Hepatocyte (in vitro differentiated cells): ENCODE data around the gene MGMT. TPM values are rescaled to one million over a fixed set of nuclear protein-coding genes. Genes with fewer than 3 reads are reported as not detected.

Source experiments
- DNase-seq: peaks from one replicate; pipeline ENCODE4 v3.0.0-alpha.2; 2016; ENCODE audit warnings: low spot score
- H2AFZ ChIP-seq: fragments of 200-600 bp; sonication (generic); 2 replicates; pipeline ENCODE4 v1.6.0; 2016; ENCODE audit warnings: antibody characterized with exemption, mild to moderate bottlenecking
- H3K27ac ChIP-seq: fragments of 200-600 bp; sonication (generic); 2 replicates; pipeline ENCODE4 v1.5.1; 2016; ENCODE audit warnings: mild to moderate bottlenecking
- H3K27me3 ChIP-seq: fragments of 200-600 bp; sonication (generic); 2 replicates; pipeline ENCODE4 v1.6.1; 2016
- H3K36me3 ChIP-seq: fragments of 200-600 bp; sonication (generic); replicated peaks from 2 replicates; pipeline ENCODE4 v1.5.1; 2016; ENCODE audit warnings: low read depth; ENCODE audit not compliant: insufficient read depth
- H3K4me1 ChIP-seq: fragments of 200-600 bp; sonication (generic); 2 replicates; pipeline ENCODE4 v1.5.1; 2016; ENCODE audit warnings: mild to moderate bottlenecking, moderate library complexity; ENCODE audit not compliant: insufficient read depth
- H3K4me2 ChIP-seq: fragments of 200-600 bp; sonication (generic); 2 replicates; pipeline ENCODE4 v1.6.0; 2016
- H3K4me3 ChIP-seq: fragments of 200-600 bp; sonication (generic); 2 replicates; pipeline ENCODE4 v1.5.1; 2016; ENCODE audit warnings: mild to moderate bottlenecking
- H3K79me2 ChIP-seq: fragments of 200-600 bp; sonication (generic); 2 replicates; pipeline ENCODE4 v1.6.0; 2017; ENCODE audit warnings: mild to moderate bottlenecking
- H3K9me2 ChIP-seq: fragments of 200-600 bp; sonication (generic); replicated peaks from 2 replicates; pipeline ENCODE4 v1.6.0; 2017; ENCODE audit warnings: mild to moderate bottlenecking; ENCODE audit not compliant: insufficient read depth
- H3K9me3 ChIP-seq: fragments of 200-600 bp; sonication (generic); 2 replicates; pipeline ENCODE4 v1.5.1; 2016; ENCODE audit warnings: low read depth, mild to moderate bottlenecking
- H4K20me1 ChIP-seq: fragments of 200-600 bp; sonication (generic); 2 replicates; pipeline ENCODE4 v1.6.0; 2016; ENCODE audit warnings: mild to moderate bottlenecking; ENCODE audit not compliant: insufficient read depth, poor library complexity, severe bottlenecking
- EZH2 ChIP-seq: fragments of 200-600 bp; sonication (generic); IDR thresholded peaks from 2 replicates; pipeline ENCODE4 v1.6.1; 2016; ENCODE audit warnings: antibody characterized with exemption, mild to moderate bottlenecking, borderline replicate concordance
- EZH2phosphoT487 ChIP-seq: fragments of 200-600 bp; sonication (generic); IDR thresholded peaks from one replicate; pipeline ENCODE4 v1.6.1; 2018; ENCODE audit warnings: antibody characterized with exemption, mild to moderate bottlenecking, low read depth, moderate library complexity; ENCODE audit not compliant: unreplicated experiment, severe bottlenecking
- WGBS: methylation state at CpG from one replicate; pipeline ENCODE4 v1.1.6; 2016; ENCODE audit warnings: low lambda C conversion rate; ENCODE audit errors: missing lambda C conversion rate; 5-methylcytosine and 5-hydroxymethylcytosine counted together
- polyA plus RNA-seq: library from polyadenylated mRNA; unstranded; fragments of >200 nt; fragmentation: Nextera tagmentation; extraction: Ambion mirVana; gene quantifications from 2 replicates; pipeline ENCODE4 v1.2.1, GENCODE V29; 2016
- total RNA-seq: library from RNA; depleted of rRNA; stranded (reverse); fragments of >200 nt; gene quantifications from 2 replicates; pipeline ENCODE4 v1.2.3, GENCODE V29; 2014
- TF ChIP-seq, protein P1 (sequence below): fragments of 200-600 bp; sonication (generic); IDR thresholded peaks from 2 replicates; pipeline ENCODE4 v1.5.1; 2016; ENCODE audit warnings: antibody characterized with exemption, mild to moderate bottlenecking; ENCODE audit not compliant: poor library complexity

The MGMT gene
- total and polyA plus RNA-seq, 2 experiments from 2014 or later = 41.5 to 41.9 TPM

DNA sequence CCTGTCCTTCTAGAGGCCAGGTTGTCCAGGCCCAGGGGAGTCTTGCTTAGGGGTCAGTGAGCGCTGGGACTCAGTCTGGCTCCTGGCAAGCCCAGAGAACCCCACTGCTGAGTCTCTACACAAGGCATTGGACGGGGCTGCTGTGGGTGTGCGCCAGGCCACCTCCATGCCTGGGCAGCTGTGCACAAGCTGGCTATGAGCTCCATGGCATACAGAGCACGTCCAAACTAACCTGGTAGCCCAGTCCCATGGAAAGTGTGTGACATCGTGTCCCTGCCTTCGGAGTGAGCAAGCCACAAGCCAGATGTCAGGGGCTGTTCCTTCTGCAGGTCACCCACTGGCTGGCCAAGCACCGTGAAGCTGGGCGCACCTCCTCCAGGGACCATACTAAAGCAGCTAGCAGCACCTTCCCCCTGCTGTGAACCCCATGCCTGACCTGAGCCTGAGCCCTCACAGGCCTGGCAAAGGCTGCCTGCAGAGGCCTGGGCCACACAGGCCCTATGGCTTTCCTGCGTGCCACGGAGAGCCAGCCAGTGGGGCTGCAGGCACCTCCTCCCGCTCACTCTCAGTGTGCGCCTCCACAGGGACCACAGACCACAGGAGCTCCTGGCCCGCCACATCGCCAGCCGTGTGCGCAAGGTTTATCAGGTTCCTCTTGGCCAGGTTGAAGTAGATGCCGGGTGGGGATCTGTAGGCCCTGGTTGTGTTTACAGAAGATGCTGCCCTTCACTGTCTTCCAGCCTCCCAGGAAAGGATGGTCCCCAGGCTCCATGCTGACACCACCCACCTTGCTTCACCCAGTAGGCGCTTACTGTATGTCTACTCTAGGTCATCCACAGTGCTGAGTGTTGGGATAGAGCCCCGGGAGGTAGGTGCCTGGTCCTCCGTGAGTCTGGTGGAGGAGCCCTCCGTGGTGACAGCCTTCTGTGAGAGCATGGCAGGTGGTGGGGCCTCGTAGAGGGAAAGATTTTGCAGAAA, 277.4 kb downstream of the MGMT start:
- Histone ChIP-seq H3K9me2 (no peaks in the 10 kb centered on the region), H3K4me2 (no peak overlapping the region), H3K36me3 (no peaks in the 10 kb centered on the region), H3K79me2 (no peaks in the 10 kb centered on the region), H4K20me1 (no peaks in the 10 kb centered on the region), H3K4me3 (no peak overlapping the region), H3K9me3 (peaks cover 9% of the 10 kb centered on the region), H3K27me3 (no peaks in the 10 kb centered on the region), H3K27ac (no peak overlapping the region), H2AFZ (no peak overlapping the region), H3K4me1 (no peaks in the 10 kb centered on the region)
- WGBS = 96% methylated on average over 22 of the region's 22 CpGs
- TF ChIP-seq EZH2phosphoT487 = no peak
- TF ChIP-seq, protein P1, sequence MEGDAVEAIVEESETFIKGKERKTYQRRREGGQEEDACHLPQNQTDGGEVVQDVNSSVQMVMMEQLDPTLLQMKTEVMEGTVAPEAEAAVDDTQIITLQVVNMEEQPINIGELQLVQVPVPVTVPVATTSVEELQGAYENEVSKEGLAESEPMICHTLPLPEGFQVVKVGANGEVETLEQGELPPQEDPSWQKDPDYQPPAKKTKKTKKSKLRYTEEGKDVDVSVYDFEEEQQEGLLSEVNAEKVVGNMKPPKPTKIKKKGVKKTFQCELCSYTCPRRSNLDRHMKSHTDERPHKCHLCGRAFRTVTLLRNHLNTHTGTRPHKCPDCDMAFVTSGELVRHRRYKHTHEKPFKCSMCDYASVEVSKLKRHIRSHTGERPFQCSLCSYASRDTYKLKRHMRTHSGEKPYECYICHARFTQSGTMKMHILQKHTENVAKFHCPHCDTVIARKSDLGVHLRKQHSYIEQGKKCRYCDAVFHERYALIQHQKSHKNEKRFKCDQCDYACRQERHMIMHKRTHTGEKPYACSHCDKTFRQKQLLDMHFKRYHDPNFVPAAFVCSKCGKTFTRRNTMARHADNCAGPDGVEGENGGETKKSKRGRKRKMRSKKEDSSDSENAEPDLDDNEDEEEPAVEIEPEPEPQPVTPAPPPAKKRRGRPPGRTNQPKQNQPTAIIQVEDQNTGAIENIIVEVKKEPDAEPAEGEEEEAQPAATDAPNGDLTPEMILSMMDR = no peak
- TF ChIP-seq EZH2 = no peak
- no peak for DNase-seq

DNA sequence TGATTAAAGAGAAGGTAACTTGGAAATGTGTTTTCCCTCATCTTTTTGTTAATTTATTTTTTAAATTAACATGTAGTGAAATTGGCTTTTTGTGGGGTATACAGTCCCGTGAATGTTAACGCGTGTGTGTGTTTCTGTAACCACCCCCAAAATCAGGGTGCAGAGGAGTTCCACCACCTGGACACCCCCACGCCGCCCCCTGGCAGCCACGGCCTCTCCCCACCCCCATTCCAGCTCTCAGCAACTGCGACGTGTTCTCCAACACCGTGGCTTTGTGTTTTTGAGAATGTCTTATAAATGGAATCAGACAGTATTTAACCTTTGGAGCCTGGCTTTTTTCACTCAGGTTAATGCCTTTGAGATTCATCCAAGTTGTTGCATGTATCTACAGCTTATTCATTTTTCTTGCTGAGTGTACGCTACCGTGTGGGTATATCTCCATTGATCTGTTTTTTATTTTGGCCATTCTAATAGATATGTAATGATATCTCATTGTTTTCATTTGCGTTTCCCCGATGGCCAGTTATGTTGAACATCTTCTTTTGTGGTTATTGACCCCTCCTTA, 278.2 kb downstream of the MGMT start:
- H3K27me3 ChIP-seq = no peaks in the 10 kb centered on the region
- H3K4me2 ChIP-seq = no peak overlapping the region
- H4K20me1 ChIP-seq = no peaks in the 10 kb centered on the region
- no peaks in the 10 kb centered on the region for H3K36me3 ChIP-seq
- H3K4me1 ChIP-seq = no peaks in the 10 kb centered on the region
- peaks cover 9% of the 10 kb centered on the region for H3K9me3 ChIP-seq
- no peaks in the 10 kb centered on the region for H3K79me2 ChIP-seq
- H3K27ac ChIP-seq = no peak overlapping the region
- H3K9me2 ChIP-seq = no peaks in the 10 kb centered on the region
- H2AFZ ChIP-seq = no peak overlapping the region
- no peak for DNase-seq
- no peak overlapping the region for H3K4me3 ChIP-seq
- WGBS = 97% methylated on average over 13 of the region's 13 CpGs
- no peak for TF ChIP-seq EZH2phosphoT487
- TF ChIP-seq EZH2 = no peak
- TF ChIP-seq, protein P1 = no peak

DNA sequence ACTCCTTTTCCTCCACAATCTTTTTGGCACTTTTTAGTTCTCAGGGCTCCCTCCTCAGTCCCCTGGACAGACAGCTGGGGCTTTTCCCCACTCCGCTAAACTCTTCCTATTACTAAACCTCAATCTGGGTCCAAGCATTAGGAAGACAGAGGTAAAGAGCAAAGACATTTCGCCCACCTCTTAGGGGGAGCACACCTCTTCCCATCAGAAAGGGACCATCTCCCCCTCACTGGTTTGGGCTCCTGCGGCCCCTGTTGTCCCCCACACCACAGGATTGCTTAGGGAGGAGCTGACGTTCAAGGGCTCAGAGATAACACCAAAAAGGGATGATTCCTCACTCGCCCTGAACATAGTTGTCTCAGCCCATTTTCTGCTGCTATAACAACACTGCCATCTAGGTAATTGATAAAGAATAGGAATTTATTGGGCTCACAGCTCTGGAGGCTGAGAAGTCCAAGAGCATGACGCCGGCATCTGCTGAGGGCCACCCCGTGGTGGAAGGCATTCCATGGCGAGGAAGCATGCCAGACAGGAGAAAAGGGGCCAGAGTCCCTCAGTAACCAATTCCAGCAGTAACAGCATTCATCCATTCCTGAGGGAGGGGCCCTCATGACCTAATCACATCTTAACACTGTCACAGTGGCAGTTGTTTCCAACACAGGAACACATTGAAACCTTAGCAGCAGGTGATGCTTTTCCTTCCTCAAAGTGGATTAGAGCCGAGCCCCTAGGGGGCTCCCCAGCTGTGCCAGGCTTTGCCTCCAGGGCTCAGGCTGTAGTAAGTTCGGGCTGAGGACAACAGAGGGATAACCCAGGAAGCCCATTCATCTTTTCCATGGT, 287.4 kb downstream of the MGMT start:
- WGBS = 86% methylated on average over 11 of the region's 11 CpGs
- no peaks in the 10 kb centered on the region for H3K9me2 ChIP-seq
- H3K79me2 ChIP-seq = no peaks in the 10 kb centered on the region
- H3K36me3 ChIP-seq = no peaks in the 10 kb centered on the region
- no peaks in the 10 kb centered on the region for H3K9me3 ChIP-seq
- TF ChIP-seq EZH2 (no peak), EZH2phosphoT487 (no peak)
- TF ChIP-seq, protein P1 = no peak
- DNase-seq = no peak
- H3K4me2 ChIP-seq = no peak overlapping the region
- no peaks in the 10 kb centered on the region for H3K27me3 ChIP-seq
- H3K4me1 ChIP-seq = no peaks in the 10 kb centered on the region
- H3K4me3 ChIP-seq = no peak overlapping the region
- no peak overlapping the region for H3K27ac ChIP-seq
- H2AFZ ChIP-seq = no peak overlapping the region
- no peaks in the 10 kb centered on the region for H4K20me1 ChIP-seq
